K562 (cell line): ENCODE data around the gene FBXO28. TPM values are rescaled to one million over a fixed set of nuclear protein-coding genes. Genes with fewer than 3 reads are reported as not detected.

Source experiments
- ATF7 ChIP-seq: fragments of 450-650 bp; IDR thresholded peaks from 2 replicates; pipeline ENCODE4 v1.7.1; 2014; ENCODE audit warnings: mild to moderate bottlenecking, moderate library complexity
- MCM7 ChIP-seq, 2 experiments: fragments of 450-650 bp; IDR thresholded peaks; 2 replicates each; pipeline ENCODE4 v1.6.1; 2016 to 2018
- RREB1 ChIP-seq: fragments of 250-450 bp; sonication (Bioruptor Pico); IDR thresholded peaks from 2 replicates; pipeline ENCODE4 v1.4.0; 2020
- TFAP4 ChIP-seq: sonication (generic); formaldehyde crosslinking; IDR thresholded peaks from 2 replicates; pipeline ENCODE4 v1.8.0; 2022; ENCODE audit warnings: missing genetic modification reagents, mild to moderate bottlenecking, moderate library complexity, borderline replicate concordance
- UBTF ChIP-seq, 2 experiments: IDR thresholded peaks; 2 replicates each; pipeline ENCODE4 v1.6.1; 2012; ENCODE audit warnings: improper control_type of control experiment in 2 of 2, low read depth in 2 of 2, low read length in 2 of 2, borderline replicate concordance in 1 of 2
- ZFP91 ChIP-seq: sonication (generic); formaldehyde crosslinking; IDR thresholded peaks from 2 replicates; pipeline ENCODE4 v1.8.0; 2022; ENCODE audit warnings: mild to moderate bottlenecking, missing genetic modification reagents
- ZMIZ1 ChIP-seq, 2 experiments: fragments of 150-350 bp in 1 of 2; IDR thresholded peaks; 2 replicates each; pipeline ENCODE4 v1.6.1; 2012 to 2016; ENCODE audit warnings: low read depth in 2 of 2, low read length in 2 of 2, mild to moderate bottlenecking in 1 of 2, moderate library complexity in 1 of 2
- ZNF444 ChIP-seq: fragments of 250-450 bp; sonication (Bioruptor Pico); IDR thresholded peaks from 2 replicates; pipeline ENCODE4 v1.4.0; 2020; ENCODE audit warnings: mild to moderate bottlenecking, moderate library complexity
- ZNF79 ChIP-seq: fragments of 250-450 bp; sonication (Bioruptor Pico); IDR thresholded peaks from 2 replicates; pipeline ENCODE4 v1.4.0; 2020; ENCODE audit warnings: low read depth, mild to moderate bottlenecking, moderate library complexity
- polyA plus RNA-seq, 8 experiments: library from polyadenylated mRNA; depleted of rRNA in 4 of 8; stranded (reverse) in 5 of 8; unstranded in 3 of 8; fragments of >200 nt; fragmentation: Nextera tagmentation in 2 of 8; fragmentation: Illumina TruSeq in 1 of 8; extraction: Ambion mirVana in 2 of 8; extraction: Trizol in 1 of 8; gene quantifications; 2 replicates each; pipeline versions ENCODE4 v1.2.1 to v1.2.3, GENCODE V29; 2011 to 2014; ENCODE audit warnings: inconsistent platforms in 1 of 8, missing spikeins in 1 of 8
- total RNA-seq, 7 experiments: library from RNA; depleted of rRNA in 6 of 7; stranded (reverse); fragments of >200 nt in 6 of 7; fragmentation: Illumina TruSeq in 2 of 7; extraction: Trizol in 2 of 7; gene quantifications; 2 replicates each; pipeline versions ENCODE4 v1.2.1 to v1.2.3, GENCODE V29; 2011 to 2021; ENCODE audit warnings: low replicate concordance in 1 of 7

Gene FBXO28
- total and polyA plus RNA-seq, 9 of the 15 experiments (the other 6 are each of a cell fraction or from before 2014, with no cell fraction given) = 4.1 to 34.8 (median 25.3) TPM

- peak in 1 of 2 experiments; percentile 82; a peak in 2 of 4 replicates for TF ChIP-seq ZMIZ1 (IDR thresholded peaks at IDR 0.05; ENCODE audit: low read depth in 2 of 2, low read length in 2 of 2)
- peak; percentile 78 for TF ChIP-seq TFAP4 (CRISPR knock-in tag)
- no peak for TF ChIP-seq ZNF79 (CRISPR knock-in tag)
- 0 out of 2 replicates have a peak, but pooled peaks have one; percentile 35 for TF ChIP-seq ZFP91 (CRISPR knock-in tag)
- peak; percentile 78 for TF ChIP-seq ATF7
- TF ChIP-seq MCM7 (IDR thresholded peaks at IDR 0.05) = no peak
- TF ChIP-seq RREB1 (CRISPR knock-in tag) = peak; percentile 44
- peak; percentile 75; a peak in 3 of 4 replicates for TF ChIP-seq UBTF (IDR thresholded peaks at IDR 0.05; ENCODE audit: borderline replicate concordance in 1 of 2, low read depth in 2 of 2, low read length in 2 of 2)
- TF ChIP-seq ZNF444 (CRISPR knock-in tag) = no peak
Observed at GRCh38 chr1:224113918-224114786, at the start of gene FBXO28 (continued).
